ENCODE data around the gene TTYH3.

The TTYH3 gene

GRCh38 chr7:2711895-2712675, 80.3 kb downstream of the TTYH3 start:
- no peak for DNase-seq

DNA sequence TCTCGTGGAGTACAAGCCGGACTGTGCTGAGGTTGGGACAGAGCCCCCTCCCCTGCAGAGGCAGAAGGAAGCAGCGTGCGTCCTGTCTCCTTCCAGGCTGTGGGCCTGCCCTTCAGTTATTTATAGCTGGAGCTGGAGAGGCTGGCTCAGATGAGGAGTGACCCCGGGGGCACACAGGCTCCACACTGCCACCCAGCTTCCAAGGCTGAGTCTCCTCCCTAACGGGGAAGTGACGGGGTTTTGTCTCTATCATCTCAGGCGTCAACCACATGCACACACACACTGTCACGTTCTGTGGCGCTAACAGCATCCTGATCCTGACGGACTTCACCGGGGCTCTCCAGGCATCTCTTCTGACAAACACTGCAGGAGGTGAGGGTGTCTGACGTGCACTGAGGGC, 81.6 kb downstream of the TTYH3 start:
- DNase-seq: no peak

DNA sequence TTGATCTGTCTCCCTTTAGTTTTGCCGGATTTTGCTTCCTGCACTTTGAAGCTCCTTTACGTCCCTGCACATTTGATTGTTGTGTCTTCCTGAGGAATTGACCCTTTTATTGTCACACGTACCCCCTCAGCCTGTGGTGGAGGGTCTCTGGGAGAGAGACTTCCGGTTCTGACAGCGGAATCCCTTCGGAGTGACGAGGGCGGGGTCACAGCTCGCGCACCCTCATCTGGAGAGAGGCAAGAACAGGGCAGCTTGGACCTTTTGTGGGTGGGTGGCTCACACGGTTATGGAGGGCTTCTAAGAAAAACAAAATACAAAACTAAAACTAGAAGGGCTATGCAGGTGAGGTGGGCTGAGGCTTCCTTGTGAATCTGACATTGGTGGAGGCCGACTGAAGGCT, 82.2 kb downstream of the TTYH3 start:
- no peak for DNase-seq

Measured in NCI-H1694 (cell line).